GM12878 (cell line): Measurements from ENCODE around the gene LIN7A. TPM values are rescaled to one million over a fixed set of nuclear protein-coding genes. Genes with fewer than 3 reads are reported as not detected.

Source experiments
- CBX3 ChIP-seq: fragments of 200-600 bp; sonication (generic); IDR thresholded peaks from 2 replicates; pipeline ENCODE4 v1.6.1; 2016; ENCODE audit warnings: low read depth, borderline replicate concordance
- CBX5 ChIP-seq: sonication (generic); IDR thresholded peaks from 2 replicates; pipeline ENCODE4 v1.6.1; 2016; ENCODE audit warnings: low read depth, moderate library complexity, mild to moderate bottlenecking, inconsistent platforms
- CEBPB ChIP-seq, 2 experiments: fragments of 150-350 bp in 1 of 2; IDR thresholded peaks; 2 replicates each; pipeline ENCODE4 v1.6.1; 2012 to 2014; ENCODE audit warnings: low read depth in 2 of 2, low read length in 2 of 2, borderline replicate concordance in 1 of 2, inconsistent platforms in 1 of 2
- CREM ChIP-seq: IDR thresholded peaks from 2 replicates; pipeline ENCODE4 v1.6.1; 2014; ENCODE audit warnings: antibody characterized with exemption, low read depth
- POLR2A ChIP-seq: IDR thresholded peaks from 2 replicates; pipeline ENCODE4 v1.6.1; 2011; ENCODE audit warnings: low read depth, mild to moderate bottlenecking, low read length
- RB1 ChIP-seq: fragments of 450-650 bp; formaldehyde crosslinking; IDR thresholded peaks from 2 replicates; pipeline ENCODE4 v1.6.1; 2017; ENCODE audit warnings: mild to moderate bottlenecking, borderline replicate concordance
- SREBF1 ChIP-seq: IDR thresholded peaks from 2 replicates; pipeline ENCODE4 v1.6.1; 2012; ENCODE audit warnings: mild to moderate bottlenecking, low read length
- ZNF384 ChIP-seq: IDR thresholded peaks from 2 replicates; pipeline ENCODE4 v1.6.1; 2012; ENCODE audit warnings: low read depth, mild to moderate bottlenecking, low read length, improper control_type of control experiment, borderline replicate concordance
- polyA plus RNA-seq, 11 experiments: library from polyadenylated mRNA; depleted of rRNA in 4 of 11; unstranded in 6 of 11; stranded (reverse) in 5 of 11; fragments of >200 nt; fragmentation: Nextera tagmentation in 4 of 11; fragmentation: Illumina TruSeq in 1 of 11; extraction: Ambion mirVana in 4 of 11; extraction: Trizol in 1 of 11; gene quantifications; 1 replicate in 1 of 11; 2 replicates in 10 of 11; pipeline versions ENCODE4 v1.2.1 to v1.2.3, GENCODE V29; 2011 to 2016; ENCODE audit warnings: inconsistent platforms in 2 of 11, missing spikeins in 2 of 11, low read depth in 1 of 11
- total RNA-seq, 4 experiments: library from RNA; depleted of rRNA in 3 of 4; stranded (reverse); fragments of >200 nt in 3 of 4; fragmentation: Illumina TruSeq in 1 of 4; extraction: Trizol in 1 of 4; gene quantifications; 2 replicates each; pipeline versions ENCODE4 v1.2.1 to v1.2.3, GENCODE V29; 2013 to 2021
- TF ChIP-seq, protein P1 (sequence below): IDR thresholded peaks from 2 replicates; pipeline ENCODE4 v1.6.1; 2011; ENCODE audit warnings: low read depth, mild to moderate bottlenecking, low read length, moderate library complexity, borderline replicate concordance; ENCODE audit errors: extremely low read depth
- TF ChIP-seq, protein P2 (sequence below), 3 experiments: IDR thresholded peaks in 2 of 3; conservative IDR thresholded peaks in 1 of 3; 2 replicates each; pipeline ENCODE4 v1.5.1; 2011; ENCODE audit warnings: low read depth in 3 of 3, low read length in 3 of 3, mild to moderate bottlenecking in 3 of 3, control low read depth in 2 of 3, moderate library complexity in 2 of 3, inconsistent platforms in 1 of 3, mixed read lengths in 1 of 3; ENCODE audit not compliant: control insufficient read depth in 2 of 3, insufficient read depth in 1 of 3; ENCODE audit errors: extremely low read depth in 1 of 3
- TF ChIP-seq, protein P3 (sequence below): IDR thresholded peaks from 2 replicates; pipeline ENCODE4 v1.6.1; 2011; ENCODE audit warnings: borderline replicate concordance, low read depth, mild to moderate bottlenecking, moderate library complexity, mixed read lengths, low read length; ENCODE audit not compliant: insufficient read depth; ENCODE audit errors: extremely low read length

LIN7A gene
- total and polyA plus RNA-seq, 10 of the 15 experiments (the other 5 are each of a cell fraction or from before 2014, with no cell fraction given), result 0.04 to 0.93 (median 0.35) TPM; not detected in 1

DNA sequence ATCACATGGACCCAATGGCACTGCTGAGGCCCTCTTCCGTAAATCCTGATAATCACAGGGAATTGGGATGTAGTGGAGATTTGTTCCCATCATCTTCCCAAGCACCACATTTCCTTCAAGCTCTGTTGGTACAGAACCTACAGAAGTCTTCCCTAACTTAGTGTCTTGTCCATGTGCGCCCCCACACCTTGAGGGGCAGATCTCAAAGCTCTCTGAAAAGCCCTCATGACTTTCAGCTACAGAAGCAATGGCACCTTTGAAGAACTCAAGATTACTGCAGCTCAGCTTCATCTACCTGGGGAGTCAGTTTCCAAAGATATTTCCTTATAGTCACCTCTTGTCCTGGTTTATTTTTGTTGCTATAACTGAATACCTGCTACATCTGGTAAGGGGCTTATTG, 166.8 kb downstream of the LIN7A start (continued):
- TF ChIP-seq, protein P1, sequence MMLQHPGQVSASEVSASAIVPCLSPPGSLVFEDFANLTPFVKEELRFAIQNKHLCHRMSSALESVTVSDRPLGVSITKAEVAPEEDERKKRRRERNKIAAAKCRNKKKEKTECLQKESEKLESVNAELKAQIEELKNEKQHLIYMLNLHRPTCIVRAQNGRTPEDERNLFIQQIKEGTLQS, result no peak
- TF ChIP-seq, protein P2, sequence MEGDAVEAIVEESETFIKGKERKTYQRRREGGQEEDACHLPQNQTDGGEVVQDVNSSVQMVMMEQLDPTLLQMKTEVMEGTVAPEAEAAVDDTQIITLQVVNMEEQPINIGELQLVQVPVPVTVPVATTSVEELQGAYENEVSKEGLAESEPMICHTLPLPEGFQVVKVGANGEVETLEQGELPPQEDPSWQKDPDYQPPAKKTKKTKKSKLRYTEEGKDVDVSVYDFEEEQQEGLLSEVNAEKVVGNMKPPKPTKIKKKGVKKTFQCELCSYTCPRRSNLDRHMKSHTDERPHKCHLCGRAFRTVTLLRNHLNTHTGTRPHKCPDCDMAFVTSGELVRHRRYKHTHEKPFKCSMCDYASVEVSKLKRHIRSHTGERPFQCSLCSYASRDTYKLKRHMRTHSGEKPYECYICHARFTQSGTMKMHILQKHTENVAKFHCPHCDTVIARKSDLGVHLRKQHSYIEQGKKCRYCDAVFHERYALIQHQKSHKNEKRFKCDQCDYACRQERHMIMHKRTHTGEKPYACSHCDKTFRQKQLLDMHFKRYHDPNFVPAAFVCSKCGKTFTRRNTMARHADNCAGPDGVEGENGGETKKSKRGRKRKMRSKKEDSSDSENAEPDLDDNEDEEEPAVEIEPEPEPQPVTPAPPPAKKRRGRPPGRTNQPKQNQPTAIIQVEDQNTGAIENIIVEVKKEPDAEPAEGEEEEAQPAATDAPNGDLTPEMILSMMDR (IDR thresholded peaks at IDR 0.05 in 2 of 3, conservative IDR thresholded peaks at IDR 0.05 in 1 of 3; ENCODE audit: control insufficient read depth in 2 of 3, extremely low read depth in 1 of 3, insufficient read depth in 1 of 3, low read depth in 3 of 3, low read length in 3 of 3), result no peak
- no peak for TF ChIP-seq CEBPB (IDR thresholded peaks at IDR 0.05; ENCODE audit: borderline replicate concordance in 1 of 2, low read depth in 2 of 2, low read length in 2 of 2)
- TF ChIP-seq SREBF1, result no peak
- TF ChIP-seq RB1, result no peak
- TF ChIP-seq CBX5, result no peak
- no peak for TF ChIP-seq ZNF384
- TF ChIP-seq, protein P3, sequence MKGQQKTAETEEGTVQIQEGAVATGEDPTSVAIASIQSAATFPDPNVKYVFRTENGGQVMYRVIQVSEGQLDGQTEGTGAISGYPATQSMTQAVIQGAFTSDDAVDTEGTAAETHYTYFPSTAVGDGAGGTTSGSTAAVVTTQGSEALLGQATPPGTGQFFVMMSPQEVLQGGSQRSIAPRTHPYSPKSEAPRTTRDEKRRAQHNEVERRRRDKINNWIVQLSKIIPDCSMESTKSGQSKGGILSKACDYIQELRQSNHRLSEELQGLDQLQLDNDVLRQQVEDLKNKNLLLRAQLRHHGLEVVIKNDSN, result no peak
- TF ChIP-seq POLR2A, result no peak
- TF ChIP-seq CBX3, result no peak
- no peak for TF ChIP-seq CREM
- TF ChIP-seq, all 136 proteins: peak for 0
